HG03175 (cell line): ENCODE measurements around the gene C3orf62.

ENCODE experiments used
- ATAC-seq: cut with Tn5 transposase; IDR thresholded peaks from one replicate; pipeline ENCODE4 v1.9.1; 2021; ENCODE audit warnings: mild to moderate bottlenecking, moderate library complexity; ENCODE audit not compliant: unreplicated experiment

The C3orf62 gene

GRCh38 chr3:49276475-49277382 is at the start of gene C3orf62:
Gene C3orf62 (minus strand): TSS chr3:49277232. CDS start chr3:49276872, 360 bp downstream.
- no peak for ATAC-seq

GRCh38 chr3:49324768-49325167 is 47.7 kb upstream of the C3orf62 start:
- no peak for ATAC-seq

- ATAC-seq, result no peak
These were observed 39.8 kb upstream of the C3orf62 start for GRCh38 chr3:49316696-49317457.

DNA sequence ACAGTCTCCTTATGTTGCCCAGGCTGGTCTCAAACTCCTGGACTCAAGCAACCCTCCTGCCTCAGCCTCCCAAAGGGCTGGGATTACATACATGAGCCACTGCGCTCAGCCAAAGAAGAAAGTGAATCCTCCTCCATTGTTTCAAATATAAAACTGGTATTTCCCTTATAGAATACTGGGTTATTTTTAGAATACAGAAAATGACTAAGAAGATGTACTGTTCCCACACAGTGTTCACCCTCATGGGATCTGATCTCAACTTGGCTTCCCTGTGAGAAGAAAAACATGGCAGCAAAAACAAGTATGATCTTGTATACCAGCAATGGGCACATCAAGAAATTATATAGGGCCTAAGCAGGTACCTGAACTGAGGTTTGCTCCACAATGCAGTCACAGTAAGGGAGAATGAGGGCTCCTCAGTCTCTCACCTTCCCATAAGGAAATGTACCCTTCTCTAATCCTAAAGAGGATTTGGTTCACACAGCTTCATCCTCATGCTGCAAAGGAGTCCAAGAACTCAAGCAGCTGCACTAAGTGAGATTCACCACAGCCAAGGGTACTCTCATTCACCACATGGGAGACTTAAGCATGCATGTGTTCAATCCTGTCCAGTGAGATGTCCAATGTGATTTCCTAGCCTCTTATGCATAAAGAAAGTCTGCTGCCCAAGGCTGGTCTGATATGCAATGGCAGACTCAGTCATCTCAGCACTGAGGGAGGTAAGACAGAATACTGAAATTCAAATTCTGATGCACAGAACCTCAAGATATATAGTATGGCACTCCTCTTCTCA is 37.1 kb upstream of the C3orf62 start:
- ATAC-seq, result no peak

- ATAC-seq, result no peak
These were observed 34.3 kb upstream of the C3orf62 start for GRCh38 chr3:49311283-49311682.

- no peak for ATAC-seq
These were observed 33.6 kb upstream of the C3orf62 start for GRCh38 chr3:49310677-49311076.

DNA sequence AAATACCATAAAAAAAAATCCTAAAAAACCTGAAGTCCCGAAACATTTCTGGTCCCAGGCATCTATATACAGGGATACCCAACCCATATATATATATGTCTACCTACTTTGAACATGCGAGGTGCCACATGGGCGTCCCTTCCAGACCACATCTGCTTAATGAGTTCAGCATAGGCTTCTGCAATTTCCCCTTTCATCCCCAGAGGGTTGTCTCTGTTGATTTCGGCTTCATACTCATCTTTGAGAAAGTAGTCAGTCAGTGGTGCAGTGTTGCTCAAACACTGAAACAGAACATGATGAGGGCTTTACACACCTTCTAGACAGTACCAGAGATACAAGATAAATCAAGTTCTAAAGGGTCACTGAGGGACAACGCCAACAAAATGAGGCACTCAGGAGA is 28.6 kb upstream of the C3orf62 start:
- no peak for ATAC-seq

DNA sequence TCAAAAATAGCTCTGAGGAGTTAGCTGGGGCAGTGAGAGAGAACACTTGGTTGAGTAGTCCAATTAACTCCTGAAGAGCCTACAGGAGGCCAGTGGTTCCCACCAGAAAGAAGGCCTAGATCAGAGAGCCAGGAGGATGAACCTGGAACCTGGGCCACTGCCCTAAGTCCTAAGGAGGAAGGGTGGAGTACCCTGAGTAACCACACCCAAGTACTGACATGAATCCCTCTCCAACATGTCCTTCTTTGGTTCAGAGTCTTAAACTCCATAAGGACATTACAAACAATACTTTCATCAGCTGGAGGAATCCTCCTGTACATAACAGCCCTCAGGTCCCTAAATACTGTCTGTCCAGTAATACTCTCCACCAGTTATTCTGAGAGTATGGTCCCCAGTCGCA is 25.6 kb upstream of the C3orf62 start:
- ATAC-seq, result no peak

- no peak for ATAC-seq
These were observed 23.6 kb upstream of the C3orf62 start for GRCh38 chr3:49300595-49300994.

- no peak for ATAC-seq
These were observed 21.5 kb upstream of the C3orf62 start for GRCh38 chr3:49298511-49298910.

DNA sequence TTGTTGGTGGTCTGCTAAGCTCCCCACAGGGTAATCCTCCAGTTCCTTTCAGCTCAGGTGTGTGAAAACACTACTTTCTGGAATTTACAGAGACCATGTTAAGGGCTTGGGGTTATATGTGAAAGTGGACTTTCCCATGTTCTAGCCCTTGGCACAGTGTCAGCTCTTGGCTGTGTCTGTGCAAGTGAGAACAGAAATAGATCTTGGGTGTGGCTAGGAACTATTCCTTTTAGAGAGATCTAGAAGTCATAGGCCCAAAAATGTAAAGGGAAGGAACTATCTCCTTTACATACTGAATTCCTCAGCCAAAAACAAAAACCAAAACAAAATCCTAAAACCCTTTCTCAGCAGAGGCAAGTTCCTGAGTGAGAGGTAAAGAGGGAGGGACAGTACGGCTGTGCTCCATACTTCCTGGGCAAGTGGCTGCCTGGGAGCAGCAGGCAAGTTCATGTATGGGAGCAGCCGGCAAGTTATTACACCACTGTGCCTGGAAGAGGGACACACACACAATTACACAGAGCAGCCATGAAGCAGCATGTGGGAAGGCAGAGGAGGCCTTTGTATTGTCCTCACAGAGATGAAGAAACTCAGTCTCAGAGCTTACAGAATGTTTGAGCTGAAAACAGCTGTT is 19.9 kb upstream of the C3orf62 start:
- no peak for ATAC-seq

DNA sequence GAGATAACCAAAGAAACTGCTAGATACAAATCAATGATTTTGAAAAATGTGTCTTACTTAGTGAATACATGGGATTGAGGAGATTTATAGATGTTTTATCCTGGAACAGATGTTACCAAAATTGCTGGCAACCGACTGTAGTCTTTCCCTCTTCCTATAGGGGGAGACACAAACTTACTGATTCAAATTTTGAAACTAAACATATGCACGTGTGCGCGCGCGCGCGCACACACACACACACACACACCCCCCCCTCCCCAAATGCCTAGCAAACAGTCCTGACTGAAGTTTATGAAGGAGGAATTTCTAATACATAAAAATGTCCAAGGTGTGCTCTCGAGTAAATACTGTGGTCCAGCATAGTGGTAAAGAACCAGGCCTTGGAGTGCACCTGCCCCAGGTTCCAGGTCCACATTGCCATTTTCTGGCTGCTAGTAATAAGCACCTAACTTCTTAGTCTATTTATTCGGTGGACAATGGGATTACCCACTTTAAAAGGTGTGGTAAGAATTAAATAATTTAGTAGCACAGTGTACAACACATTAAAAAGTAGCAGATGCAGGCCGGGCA is 18.5 kb upstream of the C3orf62 start:
- no peak for ATAC-seq

DNA sequence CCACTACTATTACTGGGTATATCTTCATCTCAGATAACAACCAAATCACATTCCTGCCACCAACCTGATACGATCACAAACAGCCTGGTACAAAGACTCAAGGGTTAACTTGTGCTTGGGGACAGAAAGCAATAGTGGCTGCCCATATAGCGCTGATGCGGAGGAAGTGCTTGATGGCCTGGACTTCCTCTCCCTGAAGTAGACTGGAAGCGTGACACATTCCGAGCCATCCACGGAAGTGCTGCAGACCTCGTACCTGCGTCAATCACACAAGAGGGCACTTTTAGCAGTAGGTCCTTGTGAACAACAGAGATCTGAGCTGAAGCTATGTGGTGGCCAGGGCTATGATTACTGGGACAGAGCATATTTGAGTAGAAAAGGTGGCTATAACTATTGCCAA is 17.3 kb upstream of the C3orf62 start:
- no peak for ATAC-seq

GRCh38 chr3:49283997-49284396 is 7.0 kb upstream of the C3orf62 start:
- ATAC-seq, result no peak

- ATAC-seq, result no peak
These were observed 2.3 kb upstream of the C3orf62 start for GRCh38 chr3:49279376-49279775.

- ATAC-seq, result no peak
These were observed 1.5 kb upstream of the C3orf62 start for GRCh38 chr3:49278548-49278947.

DNA sequence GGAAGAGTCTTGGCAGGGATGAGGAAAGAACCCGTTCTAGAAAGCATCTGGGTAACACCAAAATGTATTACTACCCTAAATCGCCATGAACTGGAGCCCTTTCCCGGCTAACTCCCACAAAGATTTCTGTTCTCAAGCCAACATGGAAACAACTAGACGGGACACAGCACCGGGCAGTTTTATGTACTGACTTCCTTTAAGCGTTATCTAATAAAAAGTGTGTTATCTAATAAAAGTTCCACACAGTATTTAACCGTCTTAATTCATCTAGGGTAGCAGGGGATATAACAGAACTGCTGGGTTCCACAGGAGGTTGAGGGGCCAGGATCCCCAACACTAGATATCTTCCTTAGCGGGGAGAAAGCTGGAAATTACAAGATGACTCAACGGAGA is 347 bp upstream of the C3orf62 start:
- ATAC-seq, result no peak

DNA sequence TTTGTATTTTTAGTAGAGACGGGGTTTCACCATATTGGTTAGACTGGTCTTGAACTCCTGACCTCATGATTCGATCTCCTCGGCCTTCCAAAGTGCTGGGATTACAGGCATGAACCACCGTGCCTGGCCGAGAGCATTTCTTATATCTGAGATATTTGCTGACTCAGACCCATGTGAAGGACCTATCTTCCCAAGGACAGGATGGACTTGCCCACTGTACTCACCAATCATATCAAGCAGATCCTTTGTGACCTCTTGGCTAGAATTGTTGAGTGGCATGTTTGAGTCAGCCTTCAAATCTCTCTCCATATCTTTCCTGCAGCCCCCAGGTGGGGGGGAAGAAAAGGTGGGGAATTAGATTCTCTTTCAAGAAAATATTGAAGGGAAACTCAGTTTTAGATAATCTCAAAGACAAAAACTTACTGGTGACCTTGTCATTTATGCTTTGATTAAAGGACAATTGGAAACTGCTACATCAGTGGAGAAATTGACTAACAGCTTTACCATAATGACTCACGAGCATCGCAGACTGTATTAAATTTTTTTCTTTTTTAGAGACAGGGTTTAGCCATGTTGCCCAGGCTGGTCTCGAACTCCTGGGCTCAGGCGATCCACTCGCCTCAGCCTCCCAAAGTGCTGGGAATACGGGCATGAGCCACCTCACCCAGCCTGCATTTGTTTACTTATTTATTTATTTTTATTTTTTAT is 3.1 kb downstream of the C3orf62 start:
- no peak for ATAC-seq

DNA sequence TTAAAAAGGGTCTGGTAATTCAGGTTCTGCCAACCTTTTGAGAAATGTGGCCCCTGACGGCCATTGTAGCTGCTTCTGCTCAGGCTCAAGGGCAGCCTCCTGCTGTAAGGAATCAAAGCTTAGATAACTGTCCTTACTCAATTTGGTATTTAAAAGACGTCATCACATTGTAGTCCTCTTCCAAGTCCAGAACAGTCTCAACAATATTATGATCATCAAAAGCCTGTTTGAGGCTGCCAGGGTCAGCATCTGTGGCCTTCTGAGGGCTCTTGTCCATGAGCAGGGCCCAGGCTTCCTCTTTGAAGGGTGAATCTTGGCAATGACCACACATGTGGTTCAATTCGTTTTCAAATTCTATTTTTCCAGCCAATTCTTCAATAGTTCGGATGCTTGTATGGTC is 6.0 kb downstream of the C3orf62 start:
- no peak for ATAC-seq

DNA sequence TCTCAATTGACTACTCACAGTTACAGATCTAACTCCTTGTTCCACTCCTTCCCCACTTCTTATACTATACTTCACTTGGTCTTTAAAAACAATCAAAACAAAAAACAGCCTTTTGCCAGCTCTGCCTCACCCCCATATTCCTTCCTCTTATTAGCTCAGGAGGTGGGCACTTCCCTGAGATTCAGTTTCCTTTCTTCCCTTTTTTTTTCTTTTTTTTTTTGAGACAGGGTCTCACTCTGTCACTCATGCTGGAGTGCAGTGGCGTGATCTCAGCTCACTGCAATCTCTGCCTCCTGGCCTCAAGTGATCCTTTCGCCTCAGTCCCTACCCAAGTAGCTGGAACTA is 6.9 kb downstream of the C3orf62 start:
- ATAC-seq, result no peak
